Breast epithelium (tissue), 3 donors: ENCODE results near the gene GATAD2A.

ENCODE experiments used
- CTCF ChIP-seq, 3 donors: fragments of 450-650 bp; IDR thresholded peaks; one replicate each; pipeline ENCODE4 v1.5.1; 2016 to 2017; ENCODE audit warnings: antibody characterized with exemption in 3 of 3, mild to moderate bottlenecking in 3 of 3, moderate library complexity in 3 of 3
- POLR2A ChIP-seq: fragments of 450-650 bp; IDR thresholded peaks from one replicate; pipeline ENCODE4 v1.6.1; 2016; ENCODE audit warnings: antibody characterized with exemption, mild to moderate bottlenecking, moderate library complexity
- POLR2AphosphoS5 ChIP-seq, 3 donors: sonication (generic); formaldehyde crosslinking; IDR thresholded peaks; one replicate each; pipeline ENCODE4 v1.6.1; 2017; ENCODE audit warnings: antibody characterized with exemption in 3 of 3

DNA sequence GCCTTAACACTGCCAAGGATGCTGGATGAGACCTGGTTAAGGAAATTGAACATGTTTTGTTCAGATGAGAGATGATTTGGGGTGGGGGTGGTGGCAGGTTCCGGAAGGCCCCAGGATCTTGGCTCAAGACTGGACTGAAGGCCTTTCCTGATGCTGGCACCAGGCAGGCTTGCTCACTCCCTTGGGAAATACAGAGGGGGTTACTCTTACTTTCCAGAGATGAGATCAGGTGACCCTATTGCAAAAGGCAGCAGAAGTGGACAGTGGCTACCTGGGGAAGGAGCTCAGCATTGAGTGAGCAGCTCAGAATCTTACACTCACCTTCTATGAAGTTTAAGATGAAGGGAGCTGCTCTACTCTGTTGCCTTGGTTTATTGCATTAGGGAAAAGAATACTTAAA, 10.8 kb downstream of the GATAD2A start:
- TF ChIP-seq CTCF (IDR thresholded peaks at IDR 0.05) (no peak), POLR2A (no peak), POLR2AphosphoS5 (IDR thresholded peaks at IDR 0.05) (no peak)
